SK-N-SH treated with all-trans-retinoic acid at 6 μM for 48 hours (cell line): ENCODE measurements around the gene FAM50A.
"Not testable (repeated sequence)": the region's sequence is repeated elsewhere in the genome, so short reads cannot be mapped to it uniquely, and the experiment has no call there.

Experiments used
- ATAC-seq: fragments of 200-7000 bp; cut with Tn5 transposase; 3 replicates; pipeline ENCODE4 v1.9.1; 2020; ENCODE audit warnings: mild to moderate bottlenecking, moderate library complexity
- BACH2 ChIP-seq: fragments of 250-450 bp; sonication (Bioruptor Pico); IDR thresholded peaks from 2 replicates; pipeline ENCODE4 v1.9.0; 2021; ENCODE audit warnings: mild to moderate bottlenecking, borderline replicate concordance
- CSDC2 ChIP-seq: fragments of 250-450 bp; sonication (Bioruptor Pico); IDR thresholded peaks from 2 replicates; pipeline ENCODE4 v1.5.0; 2020; ENCODE audit warnings: mild to moderate bottlenecking, moderate library complexity
- CSRNP3 ChIP-seq: fragments of 250-450 bp; sonication (Bioruptor Pico); IDR thresholded peaks from 2 replicates; pipeline ENCODE4 v1.5.1; 2021; ENCODE audit warnings: mild to moderate bottlenecking, moderate library complexity
- ESRRG ChIP-seq: fragments of 250-450 bp; sonication (Bioruptor Pico); IDR thresholded peaks from 2 replicates; pipeline ENCODE4 v1.6.1; 2021; ENCODE audit warnings: mild to moderate bottlenecking
- GLIS3 ChIP-seq: fragments of 250-450 bp; sonication (Bioruptor Pico); IDR thresholded peaks from 2 replicates; pipeline ENCODE4 v1.5.0; 2020; ENCODE audit warnings: mild to moderate bottlenecking, moderate library complexity
- ISL1 ChIP-seq: fragments of 250-450 bp; sonication (Bioruptor Pico); IDR thresholded peaks from 2 replicates; pipeline ENCODE4 v2.1.2; 2022; ENCODE audit warnings: mild to moderate bottlenecking, moderate library complexity
- PPARA ChIP-seq: fragments of 250-450 bp; sonication (Bioruptor Pico); IDR thresholded peaks from 2 replicates; pipeline ENCODE4 v1.5.0; 2020; ENCODE audit warnings: mild to moderate bottlenecking, borderline replicate concordance
- TCF4 ChIP-seq: fragments of 250-450 bp; sonication (Bioruptor Pico); IDR thresholded peaks from 2 replicates; pipeline ENCODE4 v1.8.0; 2021; ENCODE audit warnings: mild to moderate bottlenecking, moderate library complexity, borderline replicate concordance
- TOX ChIP-seq: fragments of 250-450 bp; sonication (Bioruptor Pico); IDR thresholded peaks from 2 replicates; pipeline ENCODE4 v1.8.0; 2021; ENCODE audit warnings: mild to moderate bottlenecking, moderate library complexity, borderline replicate concordance
- TSHZ2 ChIP-seq: fragments of 250-450 bp; sonication (Bioruptor Pico); IDR thresholded peaks from 2 replicates; pipeline ENCODE4 v1.5.0; 2020; ENCODE audit warnings: mild to moderate bottlenecking, moderate library complexity
- ZC3H10 ChIP-seq: fragments of 250-450 bp; sonication (Bioruptor Pico); IDR thresholded peaks from 2 replicates; pipeline ENCODE4 v1.5.1; 2021; ENCODE audit warnings: mild to moderate bottlenecking, moderate library complexity
- ZFP3 ChIP-seq: fragments of 250-450 bp; sonication (Bioruptor Pico); IDR thresholded peaks from 2 replicates; pipeline ENCODE4 v1.5.0; 2020; ENCODE audit warnings: mild to moderate bottlenecking, moderate library complexity
- ZFP30 ChIP-seq: fragments of 450-650 bp; formaldehyde crosslinking; IDR thresholded peaks from 2 replicates; pipeline ENCODE4 v1.5.0; 2022; ENCODE audit warnings: mild to moderate bottlenecking, moderate library complexity
- ZNF565 ChIP-seq: fragments of 450-650 bp; formaldehyde crosslinking; conservative IDR thresholded peaks from 2 replicates; pipeline ENCODE4 v1.5.0; 2020; ENCODE audit warnings: low read depth, mild to moderate bottlenecking, moderate library complexity
- ZNF70 ChIP-seq: fragments of 450-650 bp; formaldehyde crosslinking; IDR thresholded peaks from 2 replicates; pipeline ENCODE4 v1.5.0; 2020; ENCODE audit warnings: mild to moderate bottlenecking, moderate library complexity
- ZNF8 ChIP-seq: fragments of 450-650 bp; formaldehyde crosslinking; IDR thresholded peaks from 2 replicates; pipeline ENCODE4 v1.5.0; 2020; ENCODE audit warnings: mild to moderate bottlenecking, moderate library complexity
- TF ChIP-seq, protein P1 (sequence below): fragments of 250-450 bp; sonication (Bioruptor Pico); IDR thresholded peaks from 2 replicates; pipeline ENCODE4 v1.8.0; 2020; ENCODE audit warnings: mild to moderate bottlenecking, moderate library complexity, borderline replicate concordance
- TF ChIP-seq, protein P2 (sequence below): fragments of 250-450 bp; sonication (Bioruptor Pico); IDR thresholded peaks from 2 replicates; pipeline ENCODE4 v1.8.0; 2021; ENCODE audit warnings: low read depth, mild to moderate bottlenecking, moderate library complexity, borderline replicate concordance
- TF ChIP-seq, protein P3 (sequence below): fragments of 250-450 bp; sonication (Bioruptor Pico); IDR thresholded peaks from 2 replicates; pipeline ENCODE4 v1.5.1; 2020; ENCODE audit warnings: low read depth, mild to moderate bottlenecking, moderate library complexity

Gene FAM50A, protein sequence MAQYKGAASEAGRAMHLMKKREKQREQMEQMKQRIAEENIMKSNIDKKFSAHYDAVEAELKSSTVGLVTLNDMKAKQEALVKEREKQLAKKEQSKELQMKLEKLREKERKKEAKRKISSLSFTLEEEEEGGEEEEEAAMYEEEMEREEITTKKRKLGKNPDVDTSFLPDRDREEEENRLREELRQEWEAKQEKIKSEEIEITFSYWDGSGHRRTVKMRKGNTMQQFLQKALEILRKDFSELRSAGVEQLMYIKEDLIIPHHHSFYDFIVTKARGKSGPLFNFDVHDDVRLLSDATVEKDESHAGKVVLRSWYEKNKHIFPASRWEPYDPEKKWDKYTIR

GRCh38 chrX:154443992-154444754, at the start of gene FAM50A:
Gene FAM50A, plus strand, starts transcription at chrX:154444141. Its CDS starts 95 bp downstream, at chrX:154444236.
- no peak for TF ChIP-seq TSHZ2 (CRISPR knock-in tag)
- TF ChIP-seq ZNF8 (CRISPR knock-in tag): no peak
- no peak for TF ChIP-seq BACH2
- no peak for TF ChIP-seq TOX (CRISPR knock-in tag)
- TF ChIP-seq CSRNP3 (CRISPR knock-in tag): no peak
- TF ChIP-seq CSDC2 (CRISPR knock-in tag): no peak
- TF ChIP-seq, protein P1, sequence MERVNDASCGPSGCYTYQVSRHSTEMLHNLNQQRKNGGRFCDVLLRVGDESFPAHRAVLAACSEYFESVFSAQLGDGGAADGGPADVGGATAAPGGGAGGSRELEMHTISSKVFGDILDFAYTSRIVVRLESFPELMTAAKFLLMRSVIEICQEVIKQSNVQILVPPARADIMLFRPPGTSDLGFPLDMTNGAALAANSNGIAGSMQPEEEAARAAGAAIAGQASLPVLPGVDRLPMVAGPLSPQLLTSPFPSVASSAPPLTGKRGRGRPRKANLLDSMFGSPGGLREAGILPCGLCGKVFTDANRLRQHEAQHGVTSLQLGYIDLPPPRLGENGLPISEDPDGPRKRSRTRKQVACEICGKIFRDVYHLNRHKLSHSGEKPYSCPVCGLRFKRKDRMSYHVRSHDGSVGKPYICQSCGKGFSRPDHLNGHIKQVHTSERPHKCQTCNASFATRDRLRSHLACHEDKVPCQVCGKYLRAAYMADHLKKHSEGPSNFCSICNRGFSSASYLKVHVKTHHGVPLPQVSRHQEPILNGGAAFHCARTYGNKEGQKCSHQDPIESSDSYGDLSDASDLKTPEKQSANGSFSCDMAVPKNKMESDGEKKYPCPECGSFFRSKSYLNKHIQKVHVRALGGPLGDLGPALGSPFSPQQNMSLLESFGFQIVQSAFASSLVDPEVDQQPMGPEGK (CRISPR knock-in tag): no peak
- TF ChIP-seq ZNF70 (CRISPR knock-in tag): no peak
- no peak for TF ChIP-seq ISL1
- TF ChIP-seq PPARA (CRISPR knock-in tag): no peak
- TF ChIP-seq ZFP30 (CRISPR knock-in tag): no peak
- no peak for TF ChIP-seq ZFP3 (CRISPR knock-in tag)
- TF ChIP-seq ZC3H10 (CRISPR knock-in tag): no peak
- no peak for TF ChIP-seq TCF4
- TF ChIP-seq, protein P2, sequence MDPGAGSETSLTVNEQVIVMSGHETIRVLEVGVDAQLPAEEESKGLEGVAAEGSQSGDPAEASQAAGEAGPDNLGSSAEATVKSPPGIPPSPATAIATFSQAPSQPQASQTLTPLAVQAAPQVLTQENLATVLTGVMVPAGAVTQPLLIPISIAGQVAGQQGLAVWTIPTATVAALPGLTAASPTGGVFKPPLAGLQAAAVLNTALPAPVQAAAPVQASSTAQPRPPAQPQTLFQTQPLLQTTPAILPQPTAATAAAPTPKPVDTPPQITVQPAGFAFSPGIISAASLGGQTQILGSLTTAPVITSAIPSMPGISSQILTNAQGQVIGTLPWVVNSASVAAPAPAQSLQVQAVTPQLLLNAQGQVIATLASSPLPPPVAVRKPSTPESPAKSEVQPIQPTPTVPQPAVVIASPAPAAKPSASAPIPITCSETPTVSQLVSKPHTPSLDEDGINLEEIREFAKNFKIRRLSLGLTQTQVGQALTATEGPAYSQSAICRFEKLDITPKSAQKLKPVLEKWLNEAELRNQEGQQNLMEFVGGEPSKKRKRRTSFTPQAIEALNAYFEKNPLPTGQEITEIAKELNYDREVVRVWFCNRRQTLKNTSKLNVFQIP (CRISPR knock-in tag): no peak
- ATAC-seq: peak; percentile 74

- not testable (repeated sequence) for ATAC-seq
Observed at GRCh38 chrX:154396363-154396762, 47.6 kb upstream of the FAM50A start.

GRCh38 chrX:154396973-154397887, 46.7 kb upstream of the FAM50A start:
- peak; percentile 72 for ATAC-seq
- TF ChIP-seq ZFP3 (CRISPR knock-in tag) (no peak), ZFP30 (CRISPR knock-in tag) (no peak), CSRNP3 (CRISPR knock-in tag) (no peak), ISL1 (no peak), ZNF70 (CRISPR knock-in tag) (no peak), ZNF8 (CRISPR knock-in tag) (no peak), ESRRG (CRISPR knock-in tag) (no peak), BACH2 (no peak), ZNF565 (CRISPR knock-in tag) (no peak), GLIS3 (CRISPR knock-in tag) (no peak), CSDC2 (CRISPR knock-in tag) (no peak)
- TF ChIP-seq, protein P1 (CRISPR knock-in tag): no peak
- TF ChIP-seq, protein P3, sequence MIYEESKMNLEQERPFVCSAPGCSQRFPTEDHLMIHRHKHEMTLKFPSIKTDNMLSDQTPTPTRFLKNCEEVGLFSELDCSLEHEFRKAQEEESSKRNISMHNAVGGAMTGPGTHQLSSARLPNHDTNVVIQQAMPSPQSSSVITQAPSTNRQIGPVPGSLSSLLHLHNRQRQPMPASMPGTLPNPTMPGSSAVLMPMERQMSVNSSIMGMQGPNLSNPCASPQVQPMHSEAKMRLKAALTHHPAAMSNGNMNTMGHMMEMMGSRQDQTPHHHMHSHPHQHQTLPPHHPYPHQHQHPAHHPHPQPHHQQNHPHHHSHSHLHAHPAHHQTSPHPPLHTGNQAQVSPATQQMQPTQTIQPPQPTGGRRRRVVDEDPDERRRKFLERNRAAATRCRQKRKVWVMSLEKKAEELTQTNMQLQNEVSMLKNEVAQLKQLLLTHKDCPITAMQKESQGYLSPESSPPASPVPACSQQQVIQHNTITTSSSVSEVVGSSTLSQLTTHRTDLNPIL (CRISPR knock-in tag): no peak
